ENCODE measurements around the gene CYP2D6.

Gene CYP2D6

GRCh38 chr22:42079319-42080251 is 51.0 kb downstream of the CYP2D6 start, which contains the start of gene SMDT1:
SMDT1 (plus strand) TSS chr22:42079700; CDS start chr22:42079769, 69 bp downstream.
- DNase-seq: peak; percentile 97
- Histone ChIP-seq H3K9ac (ENCODE audit: low read depth, low read length) (peak within 1 kb of the TSS; percentile 88), H3K27ac (ENCODE audit: low read length) (peak within 1 kb of the TSS; percentile 86), H3K79me2 (ENCODE audit: insufficient read depth, low read length) (peaks cover 38% of the 10 kb centered on the region), H4K20me1 (ENCODE audit: insufficient read depth, low read length) (no peaks in the 10 kb centered on the region), H2AFZ (ENCODE audit: low read depth, low read length) (peak within 1 kb of the TSS; percentile 83), H3K4me3 (ENCODE audit: low read depth in 1 of 2, low read length in 2 of 2) (peak within 1 kb of the TSS; percentile 77 to 86), H3K4me1 (ENCODE audit: insufficient read depth, low read length) (peaks cover 30% of the 10 kb centered on the region), H3K36me3 (ENCODE audit: insufficient read depth, low read length) (peaks cover 30% of the 10 kb centered on the region; the same call in 1 of the 2 replicates), H3K27me3 (ENCODE audit: insufficient read depth, low read length, poor library complexity) (no peaks in the 10 kb centered on the region), H3K4me2 (ENCODE audit: insufficient read depth, low read length) (peak within 1 kb of the TSS; percentile 94), H3K9me3 (ENCODE audit: insufficient read depth, low read length, severe bottlenecking) (no peaks in the 10 kb centered on the region)
- no peak for TF ChIP-seq EZH2 (IDR thresholded peaks at IDR 0.05; ENCODE audit: borderline replicate concordance, low read depth, low read length, severe bottlenecking)
- no peak for TF ChIP-seq CTCF (IDR thresholded peaks at IDR 0.05; ENCODE audit: borderline replicate concordance, extremely low read depth, low read length, poor library complexity, severe bottlenecking)
- ATAC-seq (ENCODE audit: insufficient read depth, low read depth): peak; percentile 92

- ATAC-seq (ENCODE audit: insufficient read depth, low read depth): peak; percentile 16
- Histone ChIP-seq H3K36me3 (ENCODE audit: insufficient read depth, low read length) (peaks cover 23% of the 10 kb centered on the region; the same call in 1 of the 2 replicates), H2AFZ (ENCODE audit: low read depth, low read length) (peak overlapping the region; percentile 70), H3K9ac (ENCODE audit: low read depth, low read length) (peak overlapping the region; percentile 88), H3K4me2 (ENCODE audit: insufficient read depth, low read length) (peak overlapping the region; percentile 94), H3K79me2 (ENCODE audit: insufficient read depth, low read length) (peaks cover 37% of the 10 kb centered on the region), H4K20me1 (ENCODE audit: insufficient read depth, low read length) (no peaks in the 10 kb centered on the region), H3K27me3 (ENCODE audit: insufficient read depth, low read length, poor library complexity) (no peaks in the 10 kb centered on the region), H3K27ac (ENCODE audit: low read length) (peak overlapping the region; percentile 86), H3K4me1 (ENCODE audit: insufficient read depth, low read length) (peaks cover 30% of the 10 kb centered on the region), H3K4me3 (ENCODE audit: low read depth in 1 of 2, low read length in 2 of 2) (peak overlapping the region; percentile 77 to 86), H3K9me3 (ENCODE audit: insufficient read depth, low read length, severe bottlenecking) (no peaks in the 10 kb centered on the region)
- TF ChIP-seq CTCF (IDR thresholded peaks at IDR 0.05; ENCODE audit: borderline replicate concordance, extremely low read depth, low read length, poor library complexity, severe bottlenecking): no peak
- no peak for TF ChIP-seq EZH2 (IDR thresholded peaks at IDR 0.05; ENCODE audit: borderline replicate concordance, low read depth, low read length, severe bottlenecking)
- no peak for DNase-seq
Observed at GRCh38 chr22:42078469-42079318, 51.9 kb downstream of the CYP2D6 start.

- ATAC-seq (ENCODE audit: insufficient read depth, low read depth): no peak
- Histone ChIP-seq H4K20me1 (ENCODE audit: insufficient read depth, low read length) (no peaks in the 10 kb centered on the region), H3K4me2 (ENCODE audit: insufficient read depth, low read length) (no peak overlapping the region), H3K36me3 (ENCODE audit: insufficient read depth, low read length) (peaks cover 12% of the 10 kb centered on the region; the same call in 1 of the 2 replicates), H3K9ac (ENCODE audit: low read depth, low read length) (no peak overlapping the region), H3K27me3 (ENCODE audit: insufficient read depth, low read length, poor library complexity) (no peaks in the 10 kb centered on the region), H3K27ac (ENCODE audit: low read length) (no peak overlapping the region), H3K79me2 (ENCODE audit: insufficient read depth, low read length) (peaks cover 29% of the 10 kb centered on the region), H3K4me1 (ENCODE audit: insufficient read depth, low read length) (peaks cover 30% of the 10 kb centered on the region), H3K9me3 (ENCODE audit: insufficient read depth, low read length, severe bottlenecking) (no peaks in the 10 kb centered on the region), H2AFZ (ENCODE audit: low read depth, low read length) (no peak overlapping the region; the same call in 1 of the 2 replicates), H3K4me3 (ENCODE audit: low read depth in 1 of 2, low read length in 2 of 2) (no peak overlapping the region)
- DNase-seq: no peak
- TF ChIP-seq CTCF (IDR thresholded peaks at IDR 0.05; ENCODE audit: borderline replicate concordance, extremely low read depth, low read length, poor library complexity, severe bottlenecking): no peak
Observed at GRCh38 chr22:42077486-42078125, 53.0 kb downstream of the CYP2D6 start.
